Measurements from ENCODE around the gene ZC3H10.
"Not testable (repeated sequence)": the region's sequence is repeated elsewhere in the genome, so short reads cannot be mapped to it uniquely, and the experiment has no call there.

ZC3H10 gene

GRCh38 chr12:56117778-56118687 is at the start of gene ZC3H10:
Gene ZC3H10 (plus strand): TSS chr12:56118266. CDS start chr12:56120563, 2,297 bp downstream.
- DNase-seq = peak; percentile 99

GRCh38 chr12:56071648-56072047 is 46.4 kb upstream of the ZC3H10 start:
- DNase-seq = no peak

GRCh38 chr12:56074396-56074795 is 43.7 kb upstream of the ZC3H10 start:
- DNase-seq = no peak

- not testable (repeated sequence) for DNase-seq
Measured at GRCh38 chr12:56077966-56078365, 40.1 kb upstream of the ZC3H10 start.

GRCh38 chr12:56078427-56078826 is 39.6 kb upstream of the ZC3H10 start:
- DNase-seq = no peak

GRCh38 chr12:56078931-56079722 is 38.9 kb upstream of the ZC3H10 start:
- DNase-seq = peak; percentile 88

GRCh38 chr12:56079723-56080555 is 38.1 kb upstream of the ZC3H10 start, which contains the start of gene ERBB3:
Gene ERBB3 (plus strand): TSS chr12:56080165. CDS start chr12:56080301, 136 bp downstream.
- peak; percentile 79 for DNase-seq

- no peak for DNase-seq
Measured at GRCh38 chr12:56080556-56081138, 37.4 kb upstream of the ZC3H10 start.

GRCh38 chr12:56081393-56082347 is 36.4 kb upstream of the ZC3H10 start:
- DNase-seq = peak; percentile 66

- DNase-seq = no peak
Measured at GRCh38 chr12:56082382-56082781, 35.7 kb upstream of the ZC3H10 start.

- no peak for DNase-seq
Measured at GRCh38 chr12:56082967-56083366, 35.1 kb upstream of the ZC3H10 start.

GRCh38 chr12:56084958-56085543 is 33.0 kb upstream of the ZC3H10 start:
- no peak for DNase-seq

GRCh38 chr12:56086096-56086495 is 32.0 kb upstream of the ZC3H10 start:
- no peak for DNase-seq

- no peak for DNase-seq
Measured at GRCh38 chr12:56086608-56087007, 31.5 kb upstream of the ZC3H10 start.

GRCh38 chr12:56087220-56087619 is 30.8 kb upstream of the ZC3H10 start:
- DNase-seq = no peak

GRCh38 chr12:56097738-56098137 is 20.3 kb upstream of the ZC3H10 start:
- DNase-seq = no peak

GRCh38 chr12:56098592-56098991 is 19.5 kb upstream of the ZC3H10 start:
- DNase-seq = no peak

- DNase-seq = no peak
Measured at GRCh38 chr12:56099787-56100186, 18.3 kb upstream of the ZC3H10 start.

- no peak for DNase-seq
Measured at GRCh38 chr12:56101045-56101444, 17.0 kb upstream of the ZC3H10 start.

- no peak for DNase-seq
Measured at GRCh38 chr12:56102683-56103065, 15.4 kb upstream of the ZC3H10 start.
